RWPE2 (cell line): ENCODE measurements around the gene ALG11.
"Not testable (repeated sequence)": the region's sequence is repeated elsewhere in the genome, so short reads cannot be mapped to it uniquely, and the experiment has no call there.

Experiments
- ATAC-seq: fragments of 200-7000 bp; cut with Tn5 transposase; 3 replicates; pipeline ENCODE4 v1.9.1; 2021; ENCODE audit warnings: low read depth
- DNase-seq: peaks from one replicate; pipeline ENCODE4 v3.0.0-alpha.2; 2020; ENCODE audit warnings: low spot score
- H3K27ac ChIP-seq: fragments of 450-650 bp; 2 replicates; pipeline ENCODE4 v1.5.1; 2017; ENCODE audit warnings: mild to moderate bottlenecking; ENCODE audit not compliant: poor library complexity, severe bottlenecking
- H3K27me3 ChIP-seq: fragments of 250-450 bp; sonication (Bioruptor Pico); 2 replicates; pipeline ENCODE4 v1.5.1; 2021; ENCODE audit warnings: mild to moderate bottlenecking, moderate library complexity; ENCODE audit not compliant: insufficient read depth, poor library complexity, severe bottlenecking
- H3K36me3 ChIP-seq: fragments of 250-450 bp; sonication (Bioruptor Pico); 2 replicates; pipeline ENCODE4 v1.5.1; 2020; ENCODE audit warnings: low read depth, mild to moderate bottlenecking, moderate library complexity
- H3K4me1 ChIP-seq: fragments of 250-450 bp; sonication (Bioruptor Pico); 2 replicates; pipeline ENCODE4 v1.5.1; 2021; ENCODE audit warnings: mild to moderate bottlenecking, moderate library complexity; ENCODE audit not compliant: insufficient read depth, poor library complexity, severe bottlenecking
- H3K4me3 ChIP-seq: fragments of 250-450 bp; sonication (Bioruptor Pico); 2 replicates; pipeline ENCODE4 v1.5.1; 2021; ENCODE audit warnings: mild to moderate bottlenecking, moderate library complexity; ENCODE audit not compliant: severe bottlenecking
- H3K9me3 ChIP-seq: fragments of 250-450 bp; sonication (Bioruptor Pico); 2 replicates; pipeline ENCODE4 v1.5.1; 2021; ENCODE audit warnings: mild to moderate bottlenecking, moderate library complexity; ENCODE audit not compliant: severe bottlenecking
- TF ChIP-seq, protein P1 (sequence below): fragments of 450-650 bp; IDR thresholded peaks from one replicate; pipeline ENCODE4 v1.5.1; 2017; ENCODE audit warnings: mild to moderate bottlenecking, moderate library complexity; ENCODE audit not compliant: poor library complexity, severe bottlenecking

ALG11 gene

DNA sequence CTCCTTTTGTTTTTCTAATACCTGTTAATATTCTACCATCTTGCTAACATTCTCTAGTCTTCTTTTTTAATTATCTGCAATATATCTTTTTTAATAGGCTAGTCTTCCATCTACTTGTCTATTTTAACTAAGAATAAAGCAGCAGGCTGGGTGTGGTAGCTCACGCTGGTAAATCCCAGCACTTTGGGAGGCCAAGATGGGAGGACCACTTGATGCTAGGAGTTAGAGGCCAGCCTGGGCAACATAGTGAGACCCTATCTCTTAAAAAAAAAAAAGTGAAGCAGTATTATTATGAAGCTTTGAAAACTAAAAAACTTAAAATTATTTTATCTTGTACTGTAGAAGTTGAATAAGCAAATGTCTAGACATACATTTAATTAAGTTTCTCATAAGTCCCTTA, 15.6 kb downstream of the ALG11 start:
- Histone ChIP-seq H3K27ac (no peak overlapping the region), H3K9me3 (no peaks in the 10 kb centered on the region), H3K4me1 (no peaks in the 10 kb centered on the region), H3K4me3 (no peak overlapping the region), H3K36me3 (peaks cover 49% of the 10 kb centered on the region), H3K27me3 (no peaks in the 10 kb centered on the region)
- DNase-seq (no peak), ATAC-seq (no peak)
- TF ChIP-seq, protein P1, sequence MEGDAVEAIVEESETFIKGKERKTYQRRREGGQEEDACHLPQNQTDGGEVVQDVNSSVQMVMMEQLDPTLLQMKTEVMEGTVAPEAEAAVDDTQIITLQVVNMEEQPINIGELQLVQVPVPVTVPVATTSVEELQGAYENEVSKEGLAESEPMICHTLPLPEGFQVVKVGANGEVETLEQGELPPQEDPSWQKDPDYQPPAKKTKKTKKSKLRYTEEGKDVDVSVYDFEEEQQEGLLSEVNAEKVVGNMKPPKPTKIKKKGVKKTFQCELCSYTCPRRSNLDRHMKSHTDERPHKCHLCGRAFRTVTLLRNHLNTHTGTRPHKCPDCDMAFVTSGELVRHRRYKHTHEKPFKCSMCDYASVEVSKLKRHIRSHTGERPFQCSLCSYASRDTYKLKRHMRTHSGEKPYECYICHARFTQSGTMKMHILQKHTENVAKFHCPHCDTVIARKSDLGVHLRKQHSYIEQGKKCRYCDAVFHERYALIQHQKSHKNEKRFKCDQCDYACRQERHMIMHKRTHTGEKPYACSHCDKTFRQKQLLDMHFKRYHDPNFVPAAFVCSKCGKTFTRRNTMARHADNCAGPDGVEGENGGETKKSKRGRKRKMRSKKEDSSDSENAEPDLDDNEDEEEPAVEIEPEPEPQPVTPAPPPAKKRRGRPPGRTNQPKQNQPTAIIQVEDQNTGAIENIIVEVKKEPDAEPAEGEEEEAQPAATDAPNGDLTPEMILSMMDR: no peak

DNA sequence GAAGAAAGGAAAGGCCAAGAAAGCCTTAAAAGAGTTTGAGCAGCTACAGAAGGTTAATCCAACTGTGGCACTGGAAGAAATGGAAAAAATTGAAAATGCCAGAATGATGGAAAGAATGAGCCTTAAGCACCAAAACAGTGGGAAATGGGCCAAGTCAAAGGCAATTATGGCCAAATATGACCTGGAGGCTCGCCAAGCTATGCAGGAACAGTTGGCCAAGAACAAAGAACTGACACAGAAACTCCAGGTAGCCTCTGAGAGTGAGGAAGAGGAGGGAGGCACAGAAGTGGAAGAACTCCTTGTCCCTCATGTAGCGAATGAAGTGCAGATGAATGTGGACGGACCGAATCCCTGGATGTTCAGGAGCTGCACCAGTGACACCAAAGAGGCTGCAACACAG, 17.4 kb downstream of the ALG11 start:
- H3K27me3 ChIP-seq: no peaks in the 10 kb centered on the region
- no peaks in the 10 kb centered on the region for H3K9me3 ChIP-seq
- no peak overlapping the region for H3K4me3 ChIP-seq
- no peak for DNase-seq
- peaks cover 35% of the 10 kb centered on the region for H3K36me3 ChIP-seq
- TF ChIP-seq, protein P1: no peak
- H3K27ac ChIP-seq: no peak overlapping the region
- no peaks in the 10 kb centered on the region for H3K4me1 ChIP-seq
- no peak for ATAC-seq

DNA sequence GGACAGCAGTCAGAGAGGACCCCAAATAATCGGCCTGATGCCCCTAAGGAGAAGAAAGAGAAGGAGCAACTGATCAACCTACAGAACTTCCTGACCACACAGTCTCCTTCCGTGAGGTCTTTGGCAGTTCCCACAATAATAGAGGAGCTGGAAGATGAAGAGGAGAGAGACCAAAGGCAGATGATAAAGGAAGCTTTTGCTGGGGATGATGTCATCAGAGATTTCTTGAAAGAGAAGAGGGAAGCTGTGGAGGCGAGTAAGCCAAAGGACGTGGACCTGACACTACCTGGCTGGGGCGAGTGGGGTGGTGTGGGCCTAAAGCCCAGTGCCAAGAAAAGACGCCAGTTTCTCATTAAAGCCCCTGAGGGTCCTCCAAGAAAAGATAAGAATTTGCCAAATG, 18.2 kb downstream of the ALG11 start:
- H3K27ac ChIP-seq, DNase-seq, ATAC-seq, H3K27me3 ChIP-seq, H3K4me3 ChIP-seq, H3K4me1 ChIP-seq, H3K9me3 ChIP-seq: not testable (repeated sequence)
- H3K36me3 ChIP-seq: peaks cover 26% of the 10 kb centered on the region

DNA sequence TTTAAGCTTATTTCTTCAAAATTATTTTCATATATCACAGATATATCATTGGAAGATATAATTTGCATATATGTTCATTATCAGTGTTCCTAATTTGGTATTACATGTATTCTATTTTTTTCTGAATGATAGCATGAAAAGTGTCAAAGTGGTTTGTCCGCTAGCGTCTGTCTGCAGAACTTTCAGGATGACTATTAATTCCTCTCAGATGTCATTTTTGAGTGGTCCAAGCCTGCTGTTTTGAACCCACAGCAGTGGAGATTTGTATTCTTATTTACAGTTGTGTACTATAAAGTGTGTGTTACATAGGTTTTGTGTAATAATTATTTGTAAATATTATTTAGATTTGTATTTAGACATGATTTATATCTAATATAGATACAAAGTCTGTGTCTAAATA, 20.8 kb downstream of the ALG11 start:
- H3K4me3 ChIP-seq: no peak overlapping the region
- no peaks in the 10 kb centered on the region for H3K4me1 ChIP-seq
- no peaks in the 10 kb centered on the region for H3K9me3 ChIP-seq
- H3K27ac ChIP-seq: no peak overlapping the region
- ATAC-seq: no peak
- H3K27me3 ChIP-seq: no peaks in the 10 kb centered on the region
- TF ChIP-seq, protein P1: no peak
- no peak for DNase-seq
- H3K36me3 ChIP-seq: peaks cover 12% of the 10 kb centered on the region

DNA sequence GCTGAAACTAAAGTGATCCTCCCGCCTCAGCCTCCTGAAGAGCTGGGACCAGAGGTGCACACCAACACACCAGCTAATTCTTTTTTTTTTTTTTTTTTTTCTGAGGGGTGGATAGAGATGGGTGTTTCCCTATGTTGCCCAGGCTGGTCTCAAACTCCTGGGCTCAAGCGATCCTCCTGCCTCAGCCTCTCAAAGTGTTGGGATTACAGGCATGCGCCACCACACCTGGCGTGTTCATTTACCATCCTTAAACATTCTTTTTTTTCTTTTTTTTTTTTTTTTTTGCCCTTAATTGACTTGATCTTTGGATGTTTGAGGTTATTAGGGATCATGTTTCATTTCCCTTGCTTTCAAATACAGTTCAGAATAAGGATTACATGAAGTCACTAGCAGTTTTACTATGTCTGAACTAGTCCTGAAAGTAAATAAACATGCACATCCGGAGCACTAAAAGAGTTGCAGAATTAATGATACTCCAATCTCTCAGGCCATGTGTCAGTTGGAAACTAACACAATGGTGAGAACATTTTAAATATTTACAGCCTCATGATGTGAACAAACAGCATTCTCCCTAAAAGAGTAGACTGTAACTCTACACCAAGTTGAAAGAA, 22.5 kb downstream of the ALG11 start:
- Histone ChIP-seq H3K9me3 (no peaks in the 10 kb centered on the region), H3K27ac (no peak overlapping the region), H3K4me3 (no peak overlapping the region), H3K4me1 (no peaks in the 10 kb centered on the region), H3K27me3 (no peaks in the 10 kb centered on the region), H3K36me3 (no peaks in the 10 kb centered on the region)
- ATAC-seq (no peak), DNase-seq (no peak)
- TF ChIP-seq, protein P1: no peak
